ENCODE measurements around the gene GLI1. TPM values are rescaled to one million over a fixed set of nuclear protein-coding genes. Genes with fewer than 3 reads are reported as not detected.
A peak's percentile ranks its signal among the peaks of the same experiment; 100 is the strongest.

Gene GLI1
- total RNA-seq, 1 donor from 2014 or later: 0.58 TPM

DNA sequence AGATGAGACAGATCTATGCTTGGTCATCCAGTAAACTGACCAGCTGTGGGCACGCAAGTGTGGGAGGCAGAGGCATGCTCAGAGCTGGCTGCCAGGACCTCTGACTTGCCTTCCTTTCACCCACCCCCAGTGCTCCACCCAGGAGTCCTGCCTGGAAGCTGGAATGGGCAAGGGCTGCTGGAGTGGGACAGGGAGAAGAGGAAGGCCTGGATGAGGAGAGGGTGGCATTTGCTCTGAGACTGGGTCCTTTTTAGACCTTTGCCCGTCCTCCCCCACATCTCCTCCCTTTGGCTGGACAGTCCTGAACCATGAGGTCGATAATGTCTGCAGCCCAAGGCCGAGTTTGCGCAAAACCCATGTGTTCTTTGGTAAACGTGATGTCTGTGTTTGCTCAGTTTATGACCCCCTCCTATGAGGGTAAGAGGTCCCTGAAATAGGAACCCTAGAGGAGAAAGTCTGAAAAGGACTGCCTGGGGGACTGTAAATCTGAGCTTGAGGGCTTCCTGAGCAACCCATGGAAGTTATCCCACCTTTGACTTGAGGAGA is 8.3 kb upstream of the GLI1 start:
- DNase-seq (ENCODE audit: low read depth, low spot score): no peak
- Mint-ChIP-seq H3K4me3 (no peak overlapping the region), H3K9me3 (no peaks in the 10 kb centered on the region), H3K27ac (ENCODE audit: unreplicated experiment) (no peak overlapping the region), H3K36me3 (ENCODE audit: low read depth) (no peaks in the 10 kb centered on the region), H3K27me3 (ENCODE audit: low read depth) (peaks cover 18% of the 10 kb centered on the region), H3K4me1 (peaks cover 9% of the 10 kb centered on the region)
- no peak for TF ChIP-seq CTCF (conservative IDR thresholded peaks at IDR 0.05)

GRCh38 chr12:57452181-57452936 is 7.2 kb upstream of the GLI1 start:
- Mint-ChIP-seq H3K4me3 (no peak overlapping the region), H3K9me3 (no peaks in the 10 kb centered on the region), H3K27me3 (ENCODE audit: low read depth) (peaks cover 18% of the 10 kb centered on the region), H3K4me1 (peaks cover 10% of the 10 kb centered on the region), H3K36me3 (ENCODE audit: low read depth) (no peaks in the 10 kb centered on the region), H3K27ac (ENCODE audit: unreplicated experiment) (no peak overlapping the region)
- DNase-seq (ENCODE audit: low read depth, low spot score): no peak
- no peak for TF ChIP-seq CTCF (conservative IDR thresholded peaks at IDR 0.05)

DNA sequence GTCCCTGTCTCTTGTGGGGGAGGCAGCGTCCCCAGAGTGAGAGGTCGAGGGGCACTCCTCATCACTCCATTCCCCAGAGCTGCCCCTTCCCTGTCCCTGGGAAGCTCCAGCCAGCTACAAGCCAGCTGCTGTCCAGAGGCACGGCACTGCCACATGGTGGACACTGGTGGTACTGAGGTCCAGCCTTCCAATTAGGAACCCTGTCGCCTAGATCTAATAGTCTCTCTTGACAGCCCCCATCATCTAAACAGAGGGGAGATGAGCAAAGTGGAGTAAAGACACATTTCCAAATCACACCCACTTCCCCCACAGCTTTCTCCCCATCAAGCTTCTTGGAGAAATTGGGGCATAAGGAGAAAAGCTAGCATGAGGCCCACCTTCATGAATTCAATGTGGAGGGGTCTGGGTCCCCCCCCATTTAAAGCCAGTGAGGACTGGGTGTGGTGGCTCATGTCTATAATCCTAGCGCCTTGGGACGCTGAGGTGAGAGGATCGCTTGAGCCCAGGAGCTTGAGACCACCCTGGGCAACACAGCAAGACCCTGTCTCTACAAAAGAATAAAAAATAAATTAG is 6.6 kb upstream of the GLI1 start:
- TF ChIP-seq CTCF (conservative IDR thresholded peaks at IDR 0.05): peak; percentile 88
- DNase-seq (ENCODE audit: low read depth, low spot score): peak; percentile 83
- Mint-ChIP-seq H3K27me3 (ENCODE audit: low read depth) (peaks cover 18% of the 10 kb centered on the region), H3K4me1 (peaks cover 10% of the 10 kb centered on the region), H3K36me3 (ENCODE audit: low read depth) (no peaks in the 10 kb centered on the region), H3K4me3 (no peak overlapping the region), H3K9me3 (no peaks in the 10 kb centered on the region), H3K27ac (ENCODE audit: unreplicated experiment) (no peak overlapping the region)

DNA sequence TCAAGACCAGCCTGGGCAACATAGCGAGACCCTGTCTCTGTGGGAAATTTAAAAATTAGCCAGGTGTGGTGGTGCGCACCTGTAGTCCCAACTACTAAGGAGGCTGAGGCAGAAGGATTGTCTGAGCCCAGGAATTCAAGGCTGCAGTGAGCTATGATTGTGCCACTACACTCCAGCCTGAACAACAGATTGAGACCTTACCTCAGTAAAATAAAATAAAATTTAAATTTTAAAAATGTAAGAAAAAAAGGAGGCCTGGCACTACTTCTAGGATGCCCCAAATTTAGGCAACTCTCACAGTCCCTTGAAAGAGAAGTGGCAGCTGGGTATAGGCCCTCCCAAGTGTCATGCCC is 5.4 kb upstream of the GLI1 start:
- TF ChIP-seq CTCF (conservative IDR thresholded peaks at IDR 0.05): no peak
- H3K36me3 Mint-ChIP-seq (ENCODE audit: low read depth): no peaks in the 10 kb centered on the region
- DNase-seq (ENCODE audit: low read depth, low spot score): no peak
- peaks cover 22% of the 10 kb centered on the region for H3K27me3 Mint-ChIP-seq (ENCODE audit: low read depth)
- H3K9me3 Mint-ChIP-seq: no peaks in the 10 kb centered on the region
- no peak overlapping the region for H3K27ac Mint-ChIP-seq (ENCODE audit: unreplicated experiment)
- H3K4me1 Mint-ChIP-seq: peaks cover 16% of the 10 kb centered on the region
- H3K4me3 Mint-ChIP-seq: no peak overlapping the region

GRCh38 chr12:57454566-57455373 is 4.8 kb upstream of the GLI1 start, which contains the start of gene INHBE:
Gene INHBE (plus strand): TSS chr12:57455307. CDS start chr12:57455537, 230 bp downstream.
- no peak for TF ChIP-seq CTCF (conservative IDR thresholded peaks at IDR 0.05)
- Mint-ChIP-seq H3K4me1 (peaks cover 22% of the 10 kb centered on the region), H3K36me3 (ENCODE audit: low read depth) (no peaks in the 10 kb centered on the region), H3K9me3 (no peaks in the 10 kb centered on the region), H3K27ac (ENCODE audit: unreplicated experiment) (peak within 1 kb of the TSS; percentile 87), H3K27me3 (ENCODE audit: low read depth) (peaks cover 28% of the 10 kb centered on the region), H3K4me3 (peak within 1 kb of the TSS; percentile 77)
- no peak for DNase-seq (ENCODE audit: low read depth, low spot score)

Data from neural crest cell (in vitro differentiated cells).